Calu3 (cell line): ENCODE results near the gene DYRK3. TPM values are rescaled to one million over a fixed set of nuclear protein-coding genes. Genes with fewer than 3 reads are reported as not detected.

Experiments used
- BruUV-seq: library from RNA; stranded (reverse); fragments of 400-500 nt; replicated peaks from 2 replicates; lab custom pipeline; 2021; lab: Mats Ljungman, UMichigan
- CTCF ChIA-PET: fragments of 300-600 bp; sonication (Branson Sonifier 250); formaldehyde crosslinking; loops from one replicate; lab custom pipeline; 2022; ENCODE audit warnings: antibody characterized with exemption; lab: Charles Lee
- DNase-seq: peaks from one replicate; pipeline ENCODE4 v3.0.0; 2022
- H3K27ac Mint-ChIP-seq: one replicate; pipeline ENCODE4 v1.8.0; 2022; ENCODE audit warnings: mixed read lengths; ENCODE audit not compliant: unreplicated experiment
- H3K27me3 Mint-ChIP-seq: one replicate; pipeline ENCODE4 v1.8.0; 2022; ENCODE audit warnings: mixed read lengths; ENCODE audit not compliant: unreplicated experiment
- H3K36me3 Mint-ChIP-seq: one replicate; pipeline ENCODE4 v1.8.0; 2022; ENCODE audit warnings: mild to moderate bottlenecking, moderate library complexity, mixed read lengths; ENCODE audit not compliant: insufficient read depth, unreplicated experiment
- H3K4me1 Mint-ChIP-seq: one replicate; pipeline ENCODE4 v1.8.0; 2022; ENCODE audit warnings: mild to moderate bottlenecking, low read depth, mixed read lengths; ENCODE audit not compliant: unreplicated experiment
- H3K4me3 Mint-ChIP-seq: one replicate; pipeline ENCODE4 v1.8.0; 2022; ENCODE audit warnings: mild to moderate bottlenecking, low read depth, moderate library complexity, mixed read lengths; ENCODE audit not compliant: unreplicated experiment
- H3K9me3 Mint-ChIP-seq: one replicate; pipeline ENCODE4 v1.8.0; 2022; ENCODE audit warnings: low read depth, mixed read lengths; ENCODE audit not compliant: unreplicated experiment
- intact Hi-C: fragments of 100-400 bp; cut with micrococcal nuclease; formaldehyde crosslinking; loops from one replicate; pipeline ENCODE4 v1.10.0; 2022; ENCODE audit not compliant: unreplicated experiment
- total RNA-seq: library from RNA; stranded (reverse); gene quantifications from 2 replicates; pipeline ENCODE4 v1.2.3, GENCODE V29; 2022
- TF ChIP-seq, protein P1 (sequence below): fragments of 200-600 bp; IDR thresholded peaks from one replicate; pipeline ENCODE4 v1.8.0; 2022; ENCODE audit warnings: antibody characterized with exemption; ENCODE audit not compliant: unreplicated experiment

DYRK3 gene
- total RNA-seq, 1 experiment from 2014 or later = 7.6 TPM

DNA sequence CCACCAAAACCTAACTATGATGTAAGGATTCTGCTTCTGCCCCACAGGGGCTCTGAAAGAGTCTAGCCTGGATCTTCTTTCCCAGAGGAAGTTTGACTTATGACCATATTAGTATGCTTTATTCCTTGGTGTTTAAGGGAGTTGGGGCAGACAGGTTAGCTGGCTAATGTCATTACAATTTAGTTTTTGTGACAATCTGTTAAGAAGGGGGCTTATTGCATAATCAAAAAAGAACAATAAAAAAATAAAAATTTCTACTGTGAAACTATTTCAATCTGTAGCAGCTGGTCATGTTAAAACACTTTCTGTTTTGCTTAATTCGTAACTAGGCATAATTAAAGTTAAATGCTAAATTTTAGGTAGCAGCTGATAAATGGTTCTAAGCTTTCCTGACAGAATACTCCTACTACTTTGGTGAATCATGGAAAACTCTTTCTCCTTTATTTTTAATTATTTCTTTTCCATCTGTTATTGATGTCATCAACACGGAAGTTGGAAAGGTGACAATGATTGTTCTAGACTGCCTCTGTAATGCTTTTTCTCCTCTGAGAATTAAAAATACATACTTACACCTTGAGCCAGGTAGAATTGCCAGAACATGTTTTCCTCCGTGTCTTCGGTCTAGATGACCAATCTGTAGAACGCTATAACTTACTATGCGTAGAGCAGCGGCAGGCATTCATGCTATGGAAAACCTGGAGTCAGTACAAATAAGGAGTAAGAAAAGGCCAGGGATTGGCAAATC lies 18.6 kb downstream of the DYRK3 start:
- CTCF ChIA-PET = no interaction called here
- Mint-ChIP-seq H3K4me3 (no peak overlapping the region), H3K27me3 (peaks cover 24% of the 10 kb centered on the region), H3K4me1 (peaks cover 15% of the 10 kb centered on the region), H3K9me3 (no peaks in the 10 kb centered on the region), H3K27ac (no peak overlapping the region), H3K36me3 (no peaks in the 10 kb centered on the region)
- intact Hi-C loops = no loop called here
- no peak for DNase-seq
- TF ChIP-seq, protein P1, sequence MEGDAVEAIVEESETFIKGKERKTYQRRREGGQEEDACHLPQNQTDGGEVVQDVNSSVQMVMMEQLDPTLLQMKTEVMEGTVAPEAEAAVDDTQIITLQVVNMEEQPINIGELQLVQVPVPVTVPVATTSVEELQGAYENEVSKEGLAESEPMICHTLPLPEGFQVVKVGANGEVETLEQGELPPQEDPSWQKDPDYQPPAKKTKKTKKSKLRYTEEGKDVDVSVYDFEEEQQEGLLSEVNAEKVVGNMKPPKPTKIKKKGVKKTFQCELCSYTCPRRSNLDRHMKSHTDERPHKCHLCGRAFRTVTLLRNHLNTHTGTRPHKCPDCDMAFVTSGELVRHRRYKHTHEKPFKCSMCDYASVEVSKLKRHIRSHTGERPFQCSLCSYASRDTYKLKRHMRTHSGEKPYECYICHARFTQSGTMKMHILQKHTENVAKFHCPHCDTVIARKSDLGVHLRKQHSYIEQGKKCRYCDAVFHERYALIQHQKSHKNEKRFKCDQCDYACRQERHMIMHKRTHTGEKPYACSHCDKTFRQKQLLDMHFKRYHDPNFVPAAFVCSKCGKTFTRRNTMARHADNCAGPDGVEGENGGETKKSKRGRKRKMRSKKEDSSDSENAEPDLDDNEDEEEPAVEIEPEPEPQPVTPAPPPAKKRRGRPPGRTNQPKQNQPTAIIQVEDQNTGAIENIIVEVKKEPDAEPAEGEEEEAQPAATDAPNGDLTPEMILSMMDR = no peak
- no TSS peak for BruUV-seq

DNA sequence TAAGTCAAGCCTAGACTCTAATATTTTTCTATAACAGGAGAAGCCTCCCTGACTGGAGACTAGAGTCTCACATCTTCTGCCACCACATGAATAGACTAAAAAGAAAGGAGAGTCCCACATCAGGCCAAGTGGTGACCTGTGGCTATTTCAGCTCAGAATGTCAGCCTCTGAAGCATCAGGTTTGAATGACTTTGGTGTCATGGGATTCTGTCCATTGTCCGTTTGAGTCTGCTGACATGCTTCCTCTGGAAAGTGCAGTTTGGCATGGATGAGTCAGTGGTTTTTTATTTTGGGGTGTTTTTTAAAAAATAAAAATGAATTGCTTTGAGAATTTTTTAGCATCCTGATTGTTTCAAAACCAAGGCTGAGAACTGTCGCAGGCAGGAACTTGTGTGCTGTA lies 19.5 kb downstream of the DYRK3 start:
- Mint-ChIP-seq H3K27me3 (peaks cover 33% of the 10 kb centered on the region), H3K27ac (no peak overlapping the region), H3K9me3 (no peaks in the 10 kb centered on the region), H3K4me3 (no peak overlapping the region), H3K36me3 (no peaks in the 10 kb centered on the region), H3K4me1 (peaks cover 15% of the 10 kb centered on the region)
- intact Hi-C loops = no loop called here
- DNase-seq = no peak
- CTCF ChIA-PET = interaction anchor here (0.7 to 1.4 kb wide), 3 partner anchors 13 to 477 kb away, joined by 3 to 4 read pairs (median 3); partner anchors contain the start of gene DYRK3
- no TSS peak for BruUV-seq
- TF ChIP-seq, protein P1 = no peak

DNA sequence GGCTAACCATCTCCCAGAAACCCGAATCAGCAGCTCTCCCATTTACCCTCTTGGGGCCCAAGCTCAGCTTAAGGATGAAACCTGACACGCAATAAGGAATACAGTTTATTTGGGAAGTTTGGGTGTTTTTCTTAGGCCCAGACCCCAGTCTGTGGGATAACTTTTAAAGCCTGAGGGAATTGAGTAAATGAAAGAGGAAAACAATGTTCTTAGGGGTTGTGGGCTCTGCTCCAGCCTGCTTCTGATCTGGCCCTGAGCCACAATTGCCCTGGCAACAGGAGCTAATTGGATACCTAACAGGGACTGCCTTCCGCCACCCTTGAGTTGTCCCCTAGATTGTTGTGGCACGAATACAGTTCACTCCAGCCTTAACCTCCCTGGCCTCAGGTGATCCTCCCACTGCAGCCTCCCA lies 20.1 kb downstream of the DYRK3 start:
- peaks cover 15% of the 10 kb centered on the region for H3K4me1 Mint-ChIP-seq
- no peaks in the 10 kb centered on the region for H3K9me3 Mint-ChIP-seq
- no peak overlapping the region for H3K4me3 Mint-ChIP-seq
- H3K27ac Mint-ChIP-seq = no peak overlapping the region
- no peak for DNase-seq
- H3K27me3 Mint-ChIP-seq = peaks cover 40% of the 10 kb centered on the region
- intact Hi-C loops = no loop called here
- H3K36me3 Mint-ChIP-seq = no peaks in the 10 kb centered on the region
- no TSS peak for BruUV-seq
- CTCF ChIA-PET = interaction anchor here (0.7 to 1.4 kb wide), 4 partner anchors 12 to 477 kb away, joined by 3 to 4 read pairs (median 3); partner anchors contain the start of gene DYRK3
- TF ChIP-seq, protein P1 = no peak

DNA sequence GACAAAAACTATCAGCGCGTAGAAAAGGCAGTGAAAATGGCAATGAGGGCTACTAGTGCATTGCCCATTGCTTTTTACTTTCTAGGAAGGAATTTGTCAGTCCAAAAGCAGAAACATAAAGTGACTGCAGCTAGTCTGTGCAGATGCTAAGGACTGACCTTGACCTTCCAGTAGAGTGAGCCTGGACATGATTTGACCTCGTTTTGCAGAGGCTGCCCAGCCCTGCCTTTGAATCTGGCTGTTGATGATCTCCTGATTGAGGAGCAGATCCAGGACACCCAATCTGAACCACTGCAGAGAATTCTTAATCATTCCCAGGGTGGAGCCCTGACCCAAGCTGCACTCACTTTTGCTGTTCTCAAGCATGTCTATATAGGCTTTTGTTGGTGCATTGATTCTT lies 21.6 kb downstream of the DYRK3 start:
- Mint-ChIP-seq H3K4me3 (no peak overlapping the region), H3K9me3 (no peaks in the 10 kb centered on the region), H3K36me3 (no peaks in the 10 kb centered on the region), H3K27me3 (peaks cover 54% of the 10 kb centered on the region), H3K27ac (no peak overlapping the region), H3K4me1 (peaks cover 14% of the 10 kb centered on the region)
- BruUV-seq = no TSS peak
- intact Hi-C loops = no loop called here
- CTCF ChIA-PET = interaction anchor here (1.6 kb wide), 1 partner anchor 8 kb away, joined by 3 read pairs; no protein-coding TSS in a partner anchor
- no peak for DNase-seq
- TF ChIP-seq, protein P1 = no peak
